Gastroesophageal sphincter (tissue), 3 donors: ENCODE data around the gene TMEM139.

Experiments used
- CTCF ChIP-seq, 4 experiments: fragments of 200-600 bp in 2 of 4; fragments of 450-650 bp in 2 of 4; sonication (generic) in 1 of 4; IDR thresholded peaks; one replicate each; pipeline ENCODE4 v1.5.1; 2017 to 2019; ENCODE audit warnings: antibody characterized with exemption in 4 of 4, mild to moderate bottlenecking in 2 of 4, moderate library complexity in 2 of 4
- EP300 ChIP-seq: sonication (generic); formaldehyde crosslinking; IDR thresholded peaks from one replicate; pipeline ENCODE4 v1.6.1; 2017; ENCODE audit warnings: antibody characterized with exemption, mild to moderate bottlenecking
- POLR2A ChIP-seq, 2 donors: fragments of 450-650 bp; IDR thresholded peaks; one replicate each; pipeline ENCODE4 v1.6.1; 2017; ENCODE audit warnings: antibody characterized with exemption in 2 of 2, mild to moderate bottlenecking in 2 of 2, moderate library complexity in 1 of 2

GRCh38 chr7:143235561-143235960 lies 49.2 kb upstream of the TMEM139 start:
- TF ChIP-seq POLR2A (IDR thresholded peaks at IDR 0.05) (no peak), CTCF (IDR thresholded peaks at IDR 0.05) (no peak), EP300 (no peak)
